ENCODE measurements around the gene TRPC4AP.

- no peak for TF ChIP-seq CTCF (IDR thresholded peaks at IDR 0.05)
- TF ChIP-seq POLR2A (IDR thresholded peaks at IDR 0.05) = no peak
These were observed 87.1 kb downstream of the TRPC4AP start for GRCh38 chr20:35005463-35005961.
